ENCODE measurements around the gene ARF6. TPM values are rescaled to one million over a fixed set of nuclear protein-coding genes. Genes with fewer than 3 reads are reported as not detected.

ARF6 gene
- total RNA-seq, 4 donors from 2014 or later: 34.7 to 42.0 (median 35.7) TPM

- Histone ChIP-seq H3K4me1 (peaks cover 0 to 15% (median 6%) of the 10 kb centered on the region in 4 donors), H3K27me3 (no peaks in the 10 kb centered on the region), H3K4me3 (no peak overlapping the region), H3K27ac (no peak overlapping the region), H3K9me3 (peaks cover 0 to 3% (median 0%) of the 10 kb centered on the region in 4 donors), H3K36me3 (no peaks in the 10 kb centered on the region)
- TF ChIP-seq POLR2A (IDR thresholded peaks at IDR 0.05): no peak
- 82 to 92% methylated on average over 2 of the region's 2 CpGs for WGBS, 2 donors
- no peak for DNase-seq (ENCODE audit: low spot score in 2 of 2)
Measured at GRCh38 chr14:49942090-49942489, 49.2 kb downstream of the ARF6 start.

DNA sequence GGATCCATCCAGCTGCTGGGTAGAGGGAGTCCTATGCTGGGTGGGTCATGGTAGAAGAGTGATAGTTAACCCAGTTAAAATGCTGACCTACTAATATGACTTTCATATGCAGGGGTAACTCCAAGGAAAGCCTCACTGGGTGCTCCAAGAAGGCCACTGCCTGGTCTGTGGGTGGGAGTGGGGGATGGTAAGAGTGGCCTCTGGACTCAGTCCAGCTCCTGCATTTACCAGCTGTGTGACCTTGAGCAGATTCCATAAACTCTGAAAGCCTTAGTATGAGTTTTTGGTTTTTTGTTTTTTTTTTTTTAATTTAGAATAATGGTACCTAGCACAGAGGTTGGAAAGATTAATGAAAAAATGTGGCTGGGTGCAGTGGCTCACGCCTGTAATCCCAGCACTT, 51.6 kb downstream of the ARF6 start:
- H3K9me3 ChIP-seq: no peaks in the 10 kb centered on the region
- no peaks in the 10 kb centered on the region for H3K27me3 ChIP-seq
- peaks cover 0 to 19% (median 6%) of the 10 kb centered on the region in 4 donors for H3K4me1 ChIP-seq
- DNase-seq (ENCODE audit: low spot score in 2 of 2): no peak
- TF ChIP-seq POLR2A (IDR thresholded peaks at IDR 0.05) (no peak), EP300 (IDR thresholded peaks at IDR 0.05) (no peak), CTCF (IDR thresholded peaks at IDR 0.05) (no peak)
- no peak overlapping the region for H3K4me3 ChIP-seq
- H3K36me3 ChIP-seq: no peaks in the 10 kb centered on the region
- no peak overlapping the region for H3K27ac ChIP-seq
- whole genome bisulfite sequencing, 2 donors: 83 to 88% methylated on average over 1 of the region's 1 CpG

- Histone ChIP-seq H3K9me3 (no peaks in the 10 kb centered on the region), H3K4me3 (no peak overlapping the region), H3K27ac (peak overlapping the region in 1 of 4 donors; percentile 63), H3K36me3 (no peaks in the 10 kb centered on the region), H3K4me1 (peaks cover 0 to 19% (median 6%) of the 10 kb centered on the region in 4 donors), H3K27me3 (no peaks in the 10 kb centered on the region)
- 82 to 89% methylated on average over 6 to 8 of the region's 8 CpGs for WGBS, 2 donors
- TF ChIP-seq EP300 (IDR thresholded peaks at IDR 0.05) (no peak), POLR2A (IDR thresholded peaks at IDR 0.05) (no peak), CTCF (IDR thresholded peaks at IDR 0.05) (no peak)
- DNase-seq (ENCODE audit: low spot score in 2 of 2): no peak
Measured at GRCh38 chr14:49945448-49946319, 52.8 kb downstream of the ARF6 start.

Small RNAs within 50 kb of the gene (small RNA-seq; reads per million reads assigned to genes)
- gene RF00017 (not detected), gene RN7SL2 (1.8 reads per million, percentile 56 among the genes with 10 or more reads in this experiment), gene RN7SL3 (not detected), gene RNU6-189P (not detected)

Other genes starting within 250 kb of the ARF6 start
- 1 to 10 TPM; 1.1 to 9.6 (median 1.9) TPM for gene POLE2, start 204.9 kb upstream of the ARF6 start, total RNA-seq
- 10 to 100 TPM in 3 of 4 donors, 1 to 10 TPM in 1; 6.6 to 20.3 (median 16.1) TPM for gene KLHDC1, start 200.0 kb upstream of the ARF6 start, total RNA-seq
- gene KLHDC2, start 124.9 kb upstream of the ARF6 start, total RNA-seq: 10 to 100 TPM; 38.4 to 74.3 (median 66.2) TPM
- gene NEMF, start 40.3 kb upstream of the ARF6 start, total RNA-seq: 100 to 1,000 TPM; 100 to 215 (median 138) TPM
- 1 to 10 TPM; 4.7 to 9.6 (median 5.9) TPM for gene VCPKMT, start 223.5 kb downstream of the ARF6 start, total RNA-seq